IMR-90 (cell line): Measurements from ENCODE around the gene RSPH10B2. TPM values are rescaled to one million over a fixed set of nuclear protein-coding genes. Genes with fewer than 3 reads are reported as not detected.
"Not testable (repeated sequence)": the region's sequence is repeated elsewhere in the genome, so short reads cannot be mapped to it uniquely, and the experiment has no call there.

Experiments used
- ATAC-seq: fragments of 200-7000 bp; cut with Tn5 transposase; 2 replicates; pipeline ENCODE4 v1.9.1; 2020; ENCODE audit warnings: low read depth, mild to moderate bottlenecking, moderate library complexity
- BruUV-seq: library from RNA; stranded (reverse); fragments of 400-500 nt; replicated peaks from 2 replicates; lab custom pipeline; 2021; lab: Mats Ljungman, UMichigan
- CTCF ChIA-PET: fragments of 300-600 bp; formaldehyde crosslinking; extraction: SDS; loops from one replicate; lab custom pipeline; 2021; ENCODE audit warnings: antibody characterized with exemption; lab: Yijun Ruan, JAX
- POLR2A ChIA-PET: fragments of 300-600 bp; sonication (Branson Sonifier 250); formaldehyde crosslinking; loops from one replicate; lab custom pipeline; 2022; ENCODE audit warnings: antibody characterized with exemption; ENCODE audit not compliant: unreplicated experiment; lab: Charles Lee
- DNase-seq: peaks from one replicate; pipeline ENCODE4 v3.0.0; 2013
- H2AFZ ChIP-seq: replicated peaks from 2 replicates; pipeline ENCODE3; 2013; ENCODE audit warnings: low read length, mild to moderate bottlenecking; ENCODE audit not compliant: poor library complexity
- H2AK5ac ChIP-seq: 2 replicates; pipeline ENCODE4 v1.6.1; 2013; ENCODE audit warnings: low read depth, low read length, inconsistent platforms
- H2AK9ac ChIP-seq: replicated peaks from 2 replicates; pipeline ENCODE3; 2013; ENCODE audit warnings: mild to moderate bottlenecking, low read depth, low read length, moderate library complexity; ENCODE audit not compliant: poor library complexity
- H2BK120ac ChIP-seq: 2 replicates; pipeline ENCODE4 v1.6.1; 2013; ENCODE audit warnings: low read depth, low read length, inconsistent platforms
- H2BK15ac ChIP-seq: 3 replicates; pipeline ENCODE4 v1.6.1; 2013; ENCODE audit warnings: low read depth, low read length, inconsistent platforms
- H2BK20ac ChIP-seq: 2 replicates; pipeline ENCODE4 v1.6.1; 2013; ENCODE audit warnings: low read depth, mild to moderate bottlenecking, inconsistent platforms, low read length, moderate library complexity
- H2BK5ac ChIP-seq: 2 replicates; pipeline ENCODE4 v1.6.1; 2013; ENCODE audit warnings: mild to moderate bottlenecking, low read depth, low read length, inconsistent platforms; ENCODE audit not compliant: poor library complexity, severe bottlenecking
- H3K14ac ChIP-seq: replicated peaks from 2 replicates; pipeline ENCODE4 v1.6.1; 2013; ENCODE audit warnings: low read depth, low read length, inconsistent platforms
- H3K18ac ChIP-seq: 2 replicates; pipeline ENCODE4 v1.6.1; 2013; ENCODE audit warnings: low read depth, low read length, control low read depth
- H3K23ac ChIP-seq: 2 replicates; pipeline ENCODE4 v1.6.1; 2013; ENCODE audit warnings: low read depth, low read length, inconsistent platforms
- H3K27ac ChIP-seq: 2 replicates; pipeline ENCODE4 v1.5.1; 2013; ENCODE audit warnings: mild to moderate bottlenecking, control low read depth, low read length; ENCODE audit not compliant: insufficient read depth
- H3K27me3 ChIP-seq: 2 replicates; pipeline ENCODE4 v1.6.1; 2013; ENCODE audit warnings: low read length; ENCODE audit not compliant: control insufficient read depth, insufficient read depth
- H3K36me3 ChIP-seq: 2 replicates; pipeline ENCODE4 v1.6.1; 2013; ENCODE audit warnings: low read length, mixed read lengths; ENCODE audit not compliant: control insufficient read depth, insufficient read depth
- H3K4ac ChIP-seq: 2 replicates; pipeline ENCODE4 v1.6.1; 2013; ENCODE audit warnings: low read depth, low read length, inconsistent platforms
- H3K4me1 ChIP-seq: 2 replicates; pipeline ENCODE4 v1.6.1; 2013; ENCODE audit warnings: low read length, mixed read lengths; ENCODE audit not compliant: control insufficient read depth, insufficient read depth
- H3K4me2 ChIP-seq: 2 replicates; pipeline ENCODE4 v1.6.1; 2013; ENCODE audit warnings: low read depth, mild to moderate bottlenecking, control low read depth, low read length, moderate library complexity
- H3K4me3 ChIP-seq: 2 replicates; pipeline ENCODE4 v1.5.1; 2013; ENCODE audit warnings: low read depth, mild to moderate bottlenecking, control low read depth, low read length, moderate library complexity; ENCODE audit not compliant: insufficient read depth
- H3K56ac ChIP-seq: 2 replicates; pipeline ENCODE4 v1.6.1; 2013; ENCODE audit warnings: low read length, inconsistent platforms; ENCODE audit not compliant: insufficient read depth; ENCODE audit errors: extremely low read depth
- H3K79me1 ChIP-seq, 2 experiments: 2 replicates each; pipeline ENCODE4 v1.6.1; 2013; ENCODE audit warnings: low read length in 2 of 2, inconsistent platforms in 1 of 2, low read depth in 1 of 2
- H3K9ac ChIP-seq: 2 replicates; pipeline ENCODE4 v1.6.1; 2013; ENCODE audit warnings: low read depth, low read length, control low read depth
- H3K9me1 ChIP-seq: 2 replicates; pipeline ENCODE4 v1.6.1; 2013; ENCODE audit warnings: low read length, inconsistent platforms; ENCODE audit not compliant: insufficient read depth
- H3K9me3 ChIP-seq: 2 replicates; pipeline ENCODE4 v1.6.1; 2013; ENCODE audit warnings: low read length; ENCODE audit not compliant: control insufficient read depth, insufficient read depth
- H4K20me1 ChIP-seq: 2 replicates; pipeline ENCODE4 v1.6.1; 2013; ENCODE audit warnings: low read length, inconsistent platforms; ENCODE audit not compliant: insufficient read depth
- H4K5ac ChIP-seq: 2 replicates; pipeline ENCODE4 v1.6.1; 2013; ENCODE audit warnings: mild to moderate bottlenecking, low read depth, low read length, control low read depth
- H4K8ac ChIP-seq, 2 experiments: 2 replicates each; pipeline ENCODE4 v1.6.1; 2013; ENCODE audit warnings: low read depth in 2 of 2, low read length in 2 of 2, control low read depth in 1 of 2, inconsistent platforms in 1 of 2
- H4K91ac ChIP-seq: 2 replicates; pipeline ENCODE4 v1.6.1; 2013; ENCODE audit warnings: low read depth, low read length, inconsistent platforms; ENCODE audit not compliant: insufficient read depth
- WGBS, 2 experiments: methylation state at CpG; one replicate each; pipeline versions ENCODE4 v1.1.5 to v1.1.7; 2013; ENCODE audit warnings: missing lambda C conversion rate in 2 of 2; ENCODE audit not compliant: insufficient read length in 1 of 2; ENCODE audit errors: extremely low coverage in 2 of 2; 5-methylcytosine and 5-hydroxymethylcytosine counted together
- dilution Hi-C: fragments of 300-500 bp; cut with HindIII; formaldehyde crosslinking; loops from one replicate; pipeline ENCODE4 v1.14.3; 2018; ENCODE audit warnings: low sequenced_read_pairs; ENCODE audit not compliant: unreplicated experiment
- in situ Hi-C: fragments of 300-500 bp; cut with MboI; formaldehyde crosslinking; loops from 3 replicates; pipeline ENCODE4 v1.14.3; 2019; ENCODE audit warnings: low sequenced_read_pairs, inconsistent platforms, mixed read lengths
- intact Hi-C: fragments of 100-400 bp; cut with micrococcal nuclease; formaldehyde crosslinking; loops from 2 replicates; pipeline ENCODE4 v1.10.0; 2022
- polyA plus RNA-seq, 3 experiments: library from polyadenylated mRNA; depleted of rRNA; stranded (reverse); fragments of >200 nt; gene quantifications; 2 replicates each; pipeline ENCODE4 v1.2.3, GENCODE V29; 2012; ENCODE audit warnings: low replicate concordance in 1 of 3
- total RNA-seq: library from RNA; depleted of rRNA; stranded (reverse); fragments of >200 nt; gene quantifications from 2 replicates; pipeline ENCODE4 v1.2.3, GENCODE V29; 2012

Gene RSPH10B2
- total and polyA plus RNA-seq, 2 of the 4 experiments (the other 2 are of a cell fraction): not detected

- BruUV-seq, CTCF ChIA-PET: not testable (repeated sequence)
Measured at GRCh38 chr7:6829616-6830015, 75.7 kb downstream of the RSPH10B2 start.

DNA sequence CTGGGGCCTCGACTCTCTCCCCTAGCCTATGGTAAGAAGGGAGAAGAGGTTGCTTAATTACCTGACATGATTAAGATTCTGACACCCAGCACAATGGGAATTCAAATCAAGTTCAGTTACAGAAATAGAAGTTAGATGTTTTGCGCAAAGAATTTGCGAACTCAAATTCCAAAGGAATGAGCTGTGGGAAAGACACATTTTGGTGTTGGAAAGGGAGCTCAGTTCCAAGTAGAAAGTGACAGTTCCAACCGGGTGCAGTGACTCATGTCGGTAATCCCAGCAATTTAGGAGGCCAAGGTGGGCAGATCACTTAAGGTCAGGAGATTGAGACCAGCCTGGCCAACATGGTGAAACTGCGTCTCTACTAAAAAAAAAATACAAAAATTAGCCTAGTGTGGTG, 76.1 kb downstream of the RSPH10B2 start:
- H3K4me1 ChIP-seq, H4K5ac ChIP-seq, H2AK5ac ChIP-seq, H3K9me3 ChIP-seq, H3K79me1 ChIP-seq, H2AFZ ChIP-seq, H3K56ac ChIP-seq, H3K18ac ChIP-seq, H3K27ac ChIP-seq, H3K9ac ChIP-seq, H4K20me1 ChIP-seq, H3K4me3 ChIP-seq, H2BK120ac ChIP-seq, H4K91ac ChIP-seq, dilution Hi-C loops, BruUV-seq, H3K4me2 ChIP-seq, H4K8ac ChIP-seq, H3K4ac ChIP-seq, H2BK15ac ChIP-seq, CTCF ChIA-PET, H3K9me1 ChIP-seq, H3K14ac ChIP-seq, DNase-seq, H3K23ac ChIP-seq, H2BK20ac ChIP-seq, intact Hi-C loops, ATAC-seq, H2AK9ac ChIP-seq, H2BK5ac ChIP-seq, H3K27me3 ChIP-seq, in situ Hi-C loops, POLR2A ChIA-PET, H3K36me3 ChIP-seq: not testable (repeated sequence)
- WGBS, 2 experiments: 93% methylated on average over 2 of the region's 6 CpGs; no CpG with 5 or more reads in 1 of the 2 experiments

More at GRCh38 chr7:6829616-6830015, 75.7 kb downstream of the RSPH10B2 start:
- H3K36me3 ChIP-seq, H4K8ac ChIP-seq, H4K91ac ChIP-seq, H3K9me3 ChIP-seq, H2AFZ ChIP-seq, H3K79me1 ChIP-seq, H3K4ac ChIP-seq, H2AK5ac ChIP-seq, H3K4me3 ChIP-seq, H3K18ac ChIP-seq, H2BK120ac ChIP-seq, H4K5ac ChIP-seq, H2BK20ac ChIP-seq, H4K20me1 ChIP-seq, H3K4me2 ChIP-seq, in situ Hi-C loops, DNase-seq, H2AK9ac ChIP-seq, H3K56ac ChIP-seq, H2BK15ac ChIP-seq, H3K14ac ChIP-seq, POLR2A ChIA-PET, H2BK5ac ChIP-seq, ATAC-seq, H3K9ac ChIP-seq, dilution Hi-C loops, intact Hi-C loops, H3K27ac ChIP-seq, H3K23ac ChIP-seq, H3K27me3 ChIP-seq, H3K4me1 ChIP-seq, H3K9me1 ChIP-seq: not testable (repeated sequence)
- WGBS, 2 experiments: no CpG with 5 or more reads among the region's 5 CpGs
